C4-2B (cell line): ENCODE data around the gene PRKD3.

Experiments
- H3K27ac ChIP-seq: fragments of 450-650 bp; 2 replicates; pipeline ENCODE4 v1.5.1; 2017
- CTCF ChIP-seq: fragments of 450-650 bp; conservative IDR thresholded peaks from 2 replicates; pipeline ENCODE4 v1.5.1; 2017; ENCODE audit warnings: mild to moderate bottlenecking
- ZFX ChIP-seq: fragments of 450-650 bp; IDR thresholded peaks from 2 replicates; pipeline ENCODE4 v1.6.1; 2017

The PRKD3 gene

GRCh38 chr2:37364351-37364750, 39.7 kb upstream of the PRKD3 start:
- no peak overlapping the region for H3K27ac ChIP-seq
- no peak for TF ChIP-seq CTCF
- TF ChIP-seq ZFX, result no peak

GRCh38 chr2:37361994-37362698, 37.5 kb upstream of the PRKD3 start:
- TF ChIP-seq CTCF (no peak), ZFX (no peak)
- no peak overlapping the region for H3K27ac ChIP-seq

- H3K27ac ChIP-seq, result no peak overlapping the region
- TF ChIP-seq CTCF (no peak), ZFX (no peak)
Measured at GRCh38 chr2:37361216-37361815, 36.7 kb upstream of the PRKD3 start.

- no peak overlapping the region for H3K27ac ChIP-seq
- TF ChIP-seq ZFX (no peak), CTCF (no peak)
Measured at GRCh38 chr2:37358466-37358865, 33.8 kb upstream of the PRKD3 start.

GRCh38 chr2:37357530-37357929, 32.9 kb upstream of the PRKD3 start:
- no peak for TF ChIP-seq CTCF
- no peak for TF ChIP-seq ZFX
- H3K27ac ChIP-seq, result no peak overlapping the region

GRCh38 chr2:37357069-37357468, 32.4 kb upstream of the PRKD3 start:
- no peak overlapping the region for H3K27ac ChIP-seq
- TF ChIP-seq CTCF (no peak), ZFX (no peak)

GRCh38 chr2:37356299-37356698, 31.7 kb upstream of the PRKD3 start:
- TF ChIP-seq ZFX (no peak), CTCF (no peak)
- no peak overlapping the region for H3K27ac ChIP-seq
